Stimulated activated CD4-positive, alpha-beta T cell treated with anti-CD3 and anti-CD28 coated beads, Interleukin-15, amount 100 ng/mL, for 24 hours (primary cell): Measurements from ENCODE around the gene KCNG1.

Experiments used
- DNase-seq: peaks from one replicate; pipeline ENCODE4 v3.0.0-alpha.2; 2020

Gene KCNG1

DNA sequence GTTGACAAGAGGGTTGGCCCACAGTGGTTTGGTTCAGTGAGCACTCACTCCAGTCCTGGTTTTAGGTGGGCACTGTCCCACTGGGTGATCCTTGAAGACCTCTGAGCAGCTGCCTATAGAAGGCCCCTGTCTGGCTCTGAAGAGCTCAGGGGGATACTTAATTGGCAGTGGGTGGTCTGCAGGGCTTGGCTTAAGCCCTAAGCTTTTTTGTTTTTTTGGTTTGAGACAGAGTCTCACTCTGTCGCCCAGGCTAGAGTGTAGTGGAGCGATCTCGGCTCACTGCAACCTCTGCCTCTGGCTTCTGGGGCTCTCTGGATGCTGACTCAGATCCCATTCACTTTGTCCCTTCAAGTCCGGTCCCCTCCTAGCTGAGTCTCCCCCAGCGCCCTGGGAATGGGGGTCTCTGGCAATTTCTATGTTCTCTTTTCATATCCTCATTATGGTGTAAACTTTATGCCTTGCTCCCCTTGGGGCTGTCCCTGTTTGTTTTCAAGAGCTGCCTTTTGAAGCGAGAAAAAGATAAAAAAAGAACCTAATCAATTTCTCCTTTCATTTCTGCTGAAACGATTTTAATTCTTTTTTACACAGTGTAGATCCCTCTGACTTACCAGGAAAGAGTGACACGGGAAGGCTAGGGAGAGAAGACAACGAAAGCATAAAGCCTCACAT is 12.2 kb upstream of the KCNG1 start:
- DNase-seq: no peak

DNA sequence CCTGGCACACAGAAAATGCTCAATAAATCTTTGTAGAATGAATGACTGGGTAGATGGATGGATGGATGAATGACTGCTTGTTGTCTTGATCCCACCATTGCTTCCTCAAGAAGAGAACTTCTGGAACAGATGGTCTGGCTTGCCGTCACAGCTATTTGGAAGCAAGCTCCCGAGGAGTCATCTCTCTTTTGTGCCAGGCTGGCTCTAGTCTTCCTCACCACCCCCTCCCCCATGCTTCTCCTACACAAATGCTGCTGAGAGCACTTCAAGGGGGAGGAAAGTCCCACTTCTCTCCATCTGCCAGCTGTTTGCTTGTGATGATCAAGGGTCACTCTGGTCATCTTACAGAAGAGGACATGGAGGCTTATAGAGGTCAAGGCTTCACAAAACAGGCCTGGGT is 11.6 kb upstream of the KCNG1 start:
- no peak for DNase-seq

DNA sequence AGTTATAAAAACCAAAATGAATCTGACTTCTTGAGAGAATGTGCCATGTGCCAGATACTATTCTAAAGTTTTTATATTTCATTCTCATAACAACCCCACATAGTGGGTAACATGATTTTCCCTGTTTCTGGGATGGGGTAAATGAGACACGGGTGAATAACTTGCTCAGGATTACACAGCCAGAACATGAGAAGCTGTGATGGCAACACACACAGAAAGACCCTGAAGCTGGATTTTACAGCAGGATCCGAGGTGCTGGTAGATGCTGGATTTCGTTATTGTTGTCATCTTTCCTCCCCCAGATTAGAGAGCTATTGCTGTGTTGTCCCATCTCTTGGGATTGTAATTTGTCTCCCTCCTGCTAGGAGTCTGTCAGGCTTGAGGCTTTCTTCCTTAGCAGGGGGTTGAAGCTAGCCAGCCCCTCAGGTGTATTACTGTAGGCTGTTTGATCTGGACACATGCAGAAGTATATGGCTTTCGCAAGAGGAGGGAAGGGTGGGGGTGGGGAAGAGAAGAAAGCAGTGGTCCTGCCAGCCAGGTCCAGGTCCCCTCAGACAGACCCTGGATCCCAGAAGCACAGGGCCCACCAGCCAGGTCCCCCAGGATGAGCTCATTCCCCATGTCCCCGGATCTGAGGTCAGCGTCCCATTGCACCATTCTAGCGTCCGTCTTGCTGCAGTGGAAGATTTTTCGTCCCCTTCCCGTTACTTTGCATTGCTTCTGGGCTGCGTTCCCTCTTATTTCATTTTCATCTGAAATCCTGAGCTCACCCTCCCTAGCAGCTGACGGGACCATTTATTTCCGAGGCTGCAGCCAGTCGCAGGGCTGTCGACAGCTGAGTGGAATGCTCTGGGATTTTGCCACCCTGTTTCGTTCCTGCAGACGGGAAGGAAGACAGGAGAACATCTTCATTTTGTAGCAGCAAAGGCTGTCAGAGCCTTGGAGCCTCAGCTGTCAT is 7.3 kb upstream of the KCNG1 start:
- no peak for DNase-seq

DNA sequence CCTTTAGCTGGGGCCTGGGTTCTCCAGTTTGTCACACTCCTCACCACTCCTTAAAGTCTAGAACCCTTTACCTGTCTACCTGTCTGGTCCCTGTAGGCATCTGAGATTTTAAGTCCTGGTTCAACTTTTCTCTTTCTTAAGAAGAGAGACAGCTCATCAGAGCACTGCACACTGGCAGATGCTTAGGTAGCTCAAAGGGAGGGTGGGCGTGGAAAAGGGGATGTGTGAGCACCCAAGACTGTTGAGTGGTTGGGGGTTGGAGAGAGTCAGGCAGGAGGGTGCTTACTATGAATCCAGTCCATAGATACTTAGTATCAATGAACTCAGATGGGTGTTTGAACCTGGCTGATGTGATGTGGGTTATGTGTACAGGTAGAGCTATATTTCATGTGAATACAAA is 6.6 kb upstream of the KCNG1 start:
- no peak for DNase-seq

DNA sequence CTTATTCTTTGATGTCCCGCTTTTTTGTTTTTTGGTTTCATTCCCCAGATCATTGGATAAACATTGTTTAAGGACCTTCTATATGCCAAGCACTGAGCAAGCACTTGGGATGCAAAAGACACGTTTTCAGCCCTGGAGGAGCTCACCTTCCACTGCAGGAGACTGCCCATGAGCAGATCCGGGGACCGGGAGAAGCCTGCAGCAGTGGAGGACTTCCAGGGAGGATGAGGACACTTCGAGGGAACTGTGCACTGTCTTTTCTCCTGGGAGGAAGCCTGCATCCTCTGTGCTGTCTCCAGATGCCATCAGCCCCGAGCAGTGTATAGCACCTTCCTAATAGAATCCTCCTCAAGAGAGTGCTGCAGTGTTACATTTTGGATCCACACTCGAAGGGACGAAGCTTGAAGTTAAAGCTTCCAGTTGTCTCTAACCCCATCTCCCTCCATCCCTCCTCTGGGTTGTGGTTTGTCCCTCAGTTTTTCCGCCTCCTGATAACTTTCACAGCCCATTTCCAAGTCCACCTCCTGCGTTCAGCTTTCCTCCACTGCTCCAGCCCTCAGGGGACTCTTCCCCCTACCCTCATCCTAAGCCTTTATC is 5.8 kb upstream of the KCNG1 start:
- DNase-seq: no peak

DNA sequence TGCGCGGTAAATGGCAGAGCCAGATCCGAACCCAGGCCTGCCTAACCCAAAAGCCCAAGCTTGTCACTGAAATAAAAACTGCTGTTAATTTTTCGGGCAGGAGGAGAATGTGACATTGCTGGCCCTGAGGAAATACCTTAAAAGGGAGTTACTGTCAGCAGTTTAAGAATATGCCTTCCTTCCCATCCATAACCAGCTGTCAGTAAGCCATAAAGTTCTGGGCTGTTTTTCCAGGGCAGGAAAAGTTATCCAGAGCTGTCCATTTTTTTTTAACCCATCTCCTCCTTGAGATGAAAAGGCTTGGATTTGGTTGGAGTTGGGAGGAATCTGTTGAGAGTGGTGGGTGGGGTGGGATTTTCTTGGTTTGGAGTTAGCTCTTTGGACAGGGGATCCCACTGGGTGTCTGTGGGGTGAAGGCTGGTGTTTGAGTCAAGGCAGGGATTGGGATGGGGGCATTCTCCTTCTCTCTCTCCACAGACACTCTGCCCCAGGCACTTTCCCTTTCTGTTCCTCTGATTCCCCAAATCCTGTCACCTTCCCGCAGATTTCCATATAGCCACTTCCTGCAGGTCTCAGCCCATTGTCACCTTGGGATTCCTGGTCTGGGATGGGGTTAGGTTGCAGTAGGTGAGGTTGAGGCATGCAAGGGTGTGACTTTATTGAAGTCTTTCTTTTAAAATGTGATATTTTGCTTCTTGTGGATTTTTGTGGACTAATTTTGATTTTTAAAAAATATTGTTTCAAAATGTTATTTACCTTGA is 4.3 kb upstream of the KCNG1 start:
- no peak for DNase-seq

DNA sequence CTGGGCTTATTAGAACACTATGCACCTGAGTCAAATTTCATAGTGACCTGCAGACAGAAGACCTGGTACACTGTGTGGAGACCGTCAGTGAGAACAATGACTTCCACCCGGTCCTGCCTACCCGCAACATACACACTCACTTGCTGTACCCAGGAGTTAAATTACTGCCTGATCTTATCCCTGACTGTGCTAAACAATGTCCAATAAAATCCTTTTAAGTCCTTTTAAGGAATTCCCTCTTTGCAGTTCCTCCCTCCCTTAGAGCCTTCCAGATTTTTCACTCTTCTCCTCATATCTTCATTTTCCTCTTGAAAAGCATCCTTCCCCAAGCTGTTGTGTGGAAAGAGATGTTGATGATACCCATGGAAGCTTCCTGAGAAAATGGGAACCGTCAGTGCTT is 3.4 kb upstream of the KCNG1 start:
- no peak for DNase-seq

DNA sequence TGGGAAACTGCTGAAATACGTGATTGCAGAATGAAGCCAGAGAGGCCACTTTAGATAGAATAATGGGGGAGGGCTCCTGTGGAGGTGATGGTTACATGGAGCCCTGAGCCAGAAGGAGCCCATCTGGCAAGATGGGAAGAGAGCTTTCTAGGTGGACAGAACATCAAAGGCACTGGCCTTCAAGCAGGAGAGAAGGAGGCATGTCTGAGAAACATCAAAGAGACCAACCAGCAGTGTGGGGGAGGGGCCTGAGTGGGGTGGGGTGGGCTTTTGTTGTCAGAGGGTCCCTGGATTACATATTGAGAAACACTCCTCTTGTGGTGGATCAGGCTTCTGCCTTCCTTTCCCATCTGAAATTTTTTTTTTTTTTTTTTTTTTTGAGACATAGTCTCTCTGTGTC is 1.9 kb upstream of the KCNG1 start:
- no peak for DNase-seq

DNA sequence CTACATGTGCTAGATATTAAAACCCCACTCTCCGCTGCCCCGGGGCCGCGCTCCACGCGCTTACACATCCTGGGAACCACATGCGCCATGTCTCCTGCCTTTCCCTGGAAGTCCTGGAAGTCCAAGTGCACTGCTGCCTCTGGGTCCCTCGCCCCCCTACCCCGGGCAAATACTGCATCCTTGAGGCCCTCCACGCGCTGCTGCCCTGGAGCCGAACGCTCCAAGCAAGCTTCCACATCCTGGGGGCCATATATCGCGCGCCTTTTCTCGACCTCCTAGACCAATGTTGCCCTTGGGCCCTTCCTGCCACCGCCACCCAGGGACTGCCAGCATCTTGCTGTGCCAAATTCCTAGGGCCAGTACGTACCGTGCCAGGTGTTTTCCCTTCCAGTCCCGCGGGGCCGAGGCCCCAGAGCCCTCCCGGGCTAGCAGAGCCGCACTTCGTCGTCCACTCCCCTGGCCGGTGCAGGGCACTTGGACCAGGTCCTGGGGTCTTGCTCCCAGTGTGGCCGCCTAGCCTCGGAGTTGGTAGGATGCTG is 779 bp upstream of the KCNG1 start:
- no peak for DNase-seq

DNA sequence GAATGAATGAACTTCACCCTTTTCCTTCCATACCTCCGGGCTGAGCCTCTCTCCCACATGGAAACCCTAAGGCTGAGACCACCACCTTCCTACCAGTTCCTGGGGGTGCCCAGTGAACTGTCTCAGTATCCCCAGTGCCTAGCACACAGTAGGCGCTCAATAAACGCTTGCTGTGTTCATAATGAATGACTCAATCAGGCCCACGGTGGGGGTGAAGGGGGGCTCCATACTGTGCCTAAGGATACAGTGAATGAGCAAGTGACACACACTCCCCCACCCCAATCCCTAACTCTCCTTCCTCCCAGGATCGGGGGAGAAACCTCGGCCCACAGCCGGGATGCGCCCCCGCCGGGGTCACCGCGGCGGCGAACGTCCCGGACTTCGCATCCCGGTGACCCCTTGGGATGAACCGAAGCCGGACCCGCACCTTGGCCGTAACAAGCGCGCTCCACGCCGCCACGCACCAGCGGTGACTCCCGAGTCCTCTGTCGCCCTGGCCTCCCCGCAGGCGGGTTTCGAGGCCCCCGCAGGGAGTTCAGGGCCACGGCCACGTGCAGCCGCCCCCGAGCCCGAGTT is 592 bp downstream of the KCNG1 start:
- DNase-seq: no peak

DNA sequence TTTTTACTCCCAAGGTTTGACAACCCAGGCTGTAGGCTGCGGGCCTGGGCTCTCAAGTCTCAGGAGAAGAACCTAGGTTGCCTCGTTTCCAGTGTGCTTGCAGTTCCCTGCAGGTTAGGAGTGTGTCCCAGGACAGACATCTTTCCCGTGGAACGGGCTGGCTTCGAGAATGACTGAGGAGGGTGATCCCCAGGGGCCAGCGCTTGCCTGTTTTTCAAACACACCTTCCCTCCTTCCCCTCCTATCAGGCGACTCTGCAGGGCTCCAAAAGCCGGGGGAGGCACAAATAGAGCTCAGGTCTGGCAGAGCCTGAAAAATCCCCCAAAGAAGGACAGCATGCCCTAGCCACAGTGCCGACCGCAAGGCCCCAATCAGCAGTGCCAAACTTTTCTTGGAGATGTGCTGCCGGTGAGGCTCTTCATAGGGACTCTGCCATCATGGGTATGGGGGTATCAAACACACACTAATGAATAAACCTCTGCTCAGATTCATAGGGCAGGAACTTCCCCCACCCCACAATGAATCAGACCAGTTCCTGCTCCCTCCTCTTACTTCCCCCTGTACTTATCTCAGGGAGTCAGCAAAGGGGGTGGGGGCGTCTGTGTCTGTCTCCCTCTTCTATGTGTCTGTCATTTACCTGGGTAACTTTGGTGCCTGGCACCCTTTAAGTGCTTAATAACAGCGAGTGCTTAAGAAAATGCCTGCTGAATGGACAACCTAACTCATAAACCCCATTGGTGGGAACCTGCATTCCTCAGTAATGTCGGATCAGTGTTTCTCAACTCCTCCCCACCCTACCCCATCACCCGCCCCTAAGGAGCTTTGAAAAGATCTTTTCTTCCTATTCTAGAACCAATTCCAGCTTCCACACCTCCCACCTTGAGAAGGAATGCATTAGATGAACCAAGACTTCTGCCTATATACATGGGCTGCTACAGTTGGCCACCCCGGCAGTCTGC is 1.6 kb downstream of the KCNG1 start:
- DNase-seq: no peak

DNA sequence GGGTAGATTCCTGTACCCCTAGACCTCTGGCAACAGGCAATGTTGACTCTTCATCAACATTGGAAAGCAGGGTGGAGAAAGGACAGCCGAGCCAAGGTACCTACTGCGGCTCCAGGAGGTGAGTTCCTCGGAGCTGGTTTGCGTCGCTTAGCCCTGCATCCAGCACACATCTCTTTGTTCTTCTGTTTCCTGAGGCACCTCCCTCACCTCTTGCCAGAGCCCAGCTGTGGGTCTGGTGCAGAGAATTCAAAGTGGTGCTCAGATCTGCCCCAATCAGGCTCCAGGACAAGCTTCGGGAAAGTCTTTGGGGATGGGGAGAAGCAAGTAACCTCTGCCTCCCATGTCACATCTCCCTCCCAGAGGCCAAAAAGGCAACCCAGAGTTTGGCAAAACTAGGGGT is 2.2 kb downstream of the KCNG1 start:
- DNase-seq: no peak

DNA sequence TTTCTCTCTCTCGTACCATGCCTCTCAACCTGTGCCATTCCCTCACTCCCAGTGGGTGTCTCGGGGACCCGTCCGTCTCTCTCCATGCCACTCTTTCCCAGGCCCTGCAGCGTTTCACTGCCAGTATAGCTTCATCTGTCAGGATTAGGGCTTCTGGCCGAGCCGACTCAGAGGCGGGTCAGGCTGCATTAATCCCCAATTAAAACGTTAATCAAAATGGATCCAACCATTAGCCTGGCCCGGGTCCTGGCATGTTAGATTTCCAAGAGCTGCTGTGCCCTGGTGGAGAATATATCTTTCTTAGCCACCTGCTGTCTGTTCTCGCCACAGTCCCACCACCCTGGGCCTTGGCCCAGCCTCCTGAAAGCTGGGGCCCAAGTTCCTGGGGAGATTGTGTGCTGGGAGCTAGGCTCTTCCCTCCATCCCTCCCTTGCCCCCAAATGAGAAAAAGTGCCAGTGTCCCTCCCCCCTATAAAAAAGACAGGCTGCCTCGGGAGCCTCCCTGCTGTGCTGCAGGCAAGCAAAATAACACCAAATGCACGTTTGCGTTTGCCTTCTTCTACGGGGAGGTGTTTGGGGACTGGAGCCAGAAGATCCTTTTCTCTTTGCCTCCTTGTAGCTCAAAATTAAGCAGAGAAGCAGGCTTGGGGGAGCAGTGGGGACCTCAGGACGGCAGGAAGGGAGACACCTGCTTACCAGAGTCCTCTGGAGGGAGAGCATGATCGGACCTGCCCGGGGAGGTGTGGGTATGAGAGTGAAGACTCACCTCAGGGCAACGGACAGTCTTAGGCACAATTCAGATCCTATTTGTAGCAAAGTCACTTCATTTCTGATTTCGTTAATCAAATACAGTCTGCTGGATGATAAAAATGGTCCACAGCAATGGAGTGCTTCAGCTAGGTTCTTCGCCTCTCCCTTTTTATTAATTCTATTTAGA is 3.0 kb downstream of the KCNG1 start:
- DNase-seq: no peak

DNA sequence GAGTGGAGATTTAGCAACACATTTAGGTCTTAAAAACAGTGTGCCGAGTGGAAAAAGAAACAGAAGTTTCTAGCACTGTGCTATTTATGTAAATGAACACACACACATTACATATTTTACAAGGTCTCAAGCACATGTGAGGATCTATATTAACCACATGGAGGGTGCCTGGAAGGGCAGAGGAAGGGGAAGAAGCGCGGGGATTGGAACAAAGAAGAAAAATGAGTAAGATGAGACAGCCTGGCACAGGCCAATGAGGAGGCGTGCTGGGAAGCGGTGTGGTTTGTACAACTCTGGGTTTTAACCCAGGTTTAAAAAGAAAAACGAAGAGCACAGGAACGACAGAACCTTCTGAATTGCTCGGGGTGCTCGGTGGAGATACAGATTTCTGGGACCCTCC is 5.7 kb downstream of the KCNG1 start:
- DNase-seq: no peak

DNA sequence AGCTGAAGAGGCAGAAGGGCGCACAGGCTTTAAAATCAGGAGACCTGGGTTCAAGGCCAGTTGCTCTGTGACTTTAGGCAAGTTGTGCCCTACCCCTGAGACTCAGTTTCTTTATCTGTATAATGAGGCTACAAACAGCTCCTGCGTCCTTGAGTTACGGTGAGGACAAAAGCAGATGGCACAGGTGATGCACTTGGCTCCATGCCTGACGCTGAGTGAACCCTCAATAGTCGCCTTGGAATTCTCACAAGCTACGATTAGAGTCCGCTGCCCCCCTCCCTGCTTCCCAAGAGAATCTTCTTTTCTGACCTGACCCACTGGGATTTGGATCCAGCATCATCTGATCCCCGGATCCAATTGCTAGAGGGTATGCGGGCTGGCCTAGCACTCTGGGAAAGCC is 6.4 kb downstream of the KCNG1 start:
- DNase-seq: no peak

DNA sequence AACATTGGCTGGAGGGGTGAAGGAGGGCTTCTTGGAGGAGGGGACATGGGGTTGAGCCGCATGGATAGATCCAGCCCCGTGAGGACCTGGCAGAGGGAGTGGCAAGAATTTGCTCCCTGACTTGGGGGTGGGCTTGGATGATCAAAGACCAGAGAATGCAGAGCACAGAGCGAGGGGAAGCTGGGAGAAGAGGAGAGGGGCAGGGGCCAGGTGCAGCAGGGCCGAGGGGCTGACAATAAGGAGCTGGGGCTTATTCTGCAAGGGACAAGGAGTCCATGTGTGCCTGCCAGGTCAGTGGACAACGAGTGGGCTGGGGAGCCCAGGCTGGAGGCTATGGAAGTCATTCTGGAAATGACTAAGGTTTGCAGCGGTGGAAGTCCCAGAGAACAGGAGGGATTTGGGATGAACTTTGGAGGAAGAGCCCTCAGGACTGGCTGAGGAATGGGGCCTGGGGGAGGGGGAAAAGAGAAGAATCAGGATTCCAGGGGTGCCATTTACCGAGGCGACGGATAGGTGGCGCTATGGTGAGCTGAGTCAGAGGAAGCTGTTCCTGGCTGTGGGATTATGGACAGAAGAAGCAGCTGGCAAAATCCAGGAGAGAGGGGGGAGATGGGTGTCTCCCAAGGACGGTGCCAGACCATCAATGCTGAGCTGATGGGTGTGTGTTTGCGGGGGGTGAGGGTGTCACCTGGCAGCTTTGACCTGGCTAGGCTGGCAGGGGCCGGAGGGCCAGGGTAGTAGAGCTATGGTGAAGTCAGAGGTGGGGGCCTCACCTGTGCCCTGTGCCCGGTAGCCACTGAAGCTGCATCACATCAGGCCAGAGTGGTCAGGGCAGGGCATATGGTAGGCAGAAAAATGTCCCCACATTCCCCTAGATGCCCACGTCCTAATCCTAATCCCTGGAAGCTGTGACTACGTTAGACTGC is 7.8 kb downstream of the KCNG1 start:
- DNase-seq: peak; percentile 56

DNA sequence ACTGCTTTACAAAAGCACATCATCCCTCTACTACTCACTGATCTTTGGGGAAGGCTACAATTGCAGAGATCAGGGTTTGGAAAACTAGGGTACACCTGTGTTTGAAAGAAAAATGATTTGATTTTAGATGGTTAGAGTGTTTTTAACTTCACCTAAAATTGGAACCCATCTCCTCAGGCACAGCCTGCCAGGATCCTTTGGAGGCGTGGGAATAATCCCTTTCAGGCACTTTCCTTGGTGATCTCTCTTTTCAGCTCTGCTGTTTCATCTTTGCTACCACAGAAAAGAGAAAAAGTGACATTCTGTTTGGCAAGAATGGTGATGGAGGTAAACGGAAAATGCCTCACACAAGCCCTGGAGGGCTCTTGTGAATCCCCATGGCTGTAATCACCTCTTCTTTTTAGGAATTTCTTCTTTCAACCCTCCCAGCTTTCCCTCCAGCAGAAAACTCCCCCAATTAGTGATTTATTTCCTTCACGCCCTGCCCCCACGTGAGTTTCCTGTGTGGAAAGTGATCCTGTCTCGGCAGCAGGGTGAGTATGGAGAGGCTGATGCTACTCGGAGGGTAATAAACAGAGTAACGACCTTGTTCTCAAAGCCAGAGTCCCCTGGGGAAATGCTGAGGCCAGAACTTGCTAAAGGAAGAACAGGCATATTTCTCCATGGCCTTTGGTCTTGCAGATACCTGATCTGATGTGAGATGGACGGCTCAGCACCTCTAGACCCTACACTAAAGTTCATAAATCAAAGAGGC is 9.2 kb downstream of the KCNG1 start:
- DNase-seq: no peak

DNA sequence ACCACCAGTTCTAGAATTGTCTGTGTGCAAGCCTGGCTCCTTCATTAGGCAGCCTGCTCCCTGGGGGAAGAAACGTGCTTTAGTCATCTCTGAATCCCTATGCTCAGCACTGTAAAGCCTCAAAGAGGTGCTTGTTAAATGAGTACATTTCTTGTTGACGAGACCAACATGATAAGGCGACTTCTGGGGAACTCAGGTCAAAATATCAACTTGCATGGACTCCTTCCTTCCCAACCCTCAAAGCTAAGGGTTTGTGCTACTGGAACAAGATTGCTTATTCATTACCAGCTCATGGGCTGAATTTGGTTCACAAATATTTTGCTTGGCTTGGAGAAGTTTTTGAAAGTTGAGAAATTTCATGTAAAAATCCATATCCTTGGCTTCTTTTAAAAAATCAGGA is 10.6 kb downstream of the KCNG1 start:
- DNase-seq: no peak
